ENCODE measurements around the gene DAAM2.
A peak's percentile ranks its signal among the peaks of the same experiment; 100 is the strongest.

The DAAM2 gene

GRCh38 chr6:39913391-39913916 lies 121.3 kb downstream of the DAAM2 start:
- DNase-seq = no peak

GRCh38 chr6:39914239-39914638 lies 122.1 kb downstream of the DAAM2 start:
- no peak for DNase-seq

GRCh38 chr6:39915866-39916265 lies 123.7 kb downstream of the DAAM2 start:
- no peak for DNase-seq

GRCh38 chr6:39917329-39917728 lies 125.2 kb downstream of the DAAM2 start:
- DNase-seq = no peak

- DNase-seq = no peak
These were observed 125.8 kb downstream of the DAAM2 start for GRCh38 chr6:39917981-39918380.

- DNase-seq = no peak
These were observed 126.7 kb downstream of the DAAM2 start for GRCh38 chr6:39918831-39919230.

GRCh38 chr6:39920157-39920556 lies 128.0 kb downstream of the DAAM2 start:
- no peak for DNase-seq

- DNase-seq = no peak
These were observed 130.6 kb downstream of the DAAM2 start for GRCh38 chr6:39922821-39923220.

GRCh38 chr6:39923394-39923793 lies 131.2 kb downstream of the DAAM2 start:
- DNase-seq = no peak

GRCh38 chr6:39923861-39924260 lies 131.7 kb downstream of the DAAM2 start:
- no peak for DNase-seq

GRCh38 chr6:39924283-39924682 lies 132.1 kb downstream of the DAAM2 start:
- DNase-seq = no peak

- no peak for DNase-seq
These were observed 133.2 kb downstream of the DAAM2 start for GRCh38 chr6:39925191-39925930.

GRCh38 chr6:39925931-39926290 lies 133.7 kb downstream of the DAAM2 start:
- no peak for DNase-seq

- DNase-seq = peak; percentile 8
These were observed 134.5 kb downstream of the DAAM2 start for GRCh38 chr6:39926668-39927067.

GRCh38 chr6:39927159-39927558 lies 135.0 kb downstream of the DAAM2 start:
- no peak for DNase-seq

- DNase-seq = no peak
These were observed 137.0 kb downstream of the DAAM2 start for GRCh38 chr6:39929039-39929732.

- DNase-seq = no peak
These were observed 137.7 kb downstream of the DAAM2 start for GRCh38 chr6:39929733-39930461.

GRCh38 chr6:39930540-39930939 lies 138.4 kb downstream of the DAAM2 start:
- DNase-seq = no peak

GRCh38 chr6:39931607-39932006 lies 139.4 kb downstream of the DAAM2 start:
- DNase-seq = no peak

- no peak for DNase-seq
These were observed 140.3 kb downstream of the DAAM2 start for GRCh38 chr6:39932386-39932910.

GRCh38 chr6:39933669-39934130 lies 141.5 kb downstream of the DAAM2 start:
- DNase-seq = no peak

- DNase-seq = peak; percentile 65
These were observed 142.1 kb downstream of the DAAM2 start, which contains the start of gene MOCS1 for GRCh38 chr6:39934131-39934757. Gene MOCS1 (minus strand): TSS chr6:39934462. CDS start chr6:39934417, 45 bp downstream.

GRCh38 chr6:39935241-39935640 lies 143.1 kb downstream of the DAAM2 start:
- DNase-seq = no peak

All from hematopoietic multipotent progenitor cell treated with erythropoietin and hydrocortisone succinate and interleukin-3 and kit ligand, for 4 days (in vitro differentiated cells).